HG02943 (cell line): ENCODE measurements around the gene FAM78A.

Experiments used
- ATAC-seq: cut with Tn5 transposase; IDR thresholded peaks from one replicate; pipeline ENCODE4 v1.9.1; 2021; ENCODE audit warnings: mild to moderate bottlenecking, low read depth, moderate library complexity; ENCODE audit not compliant: unreplicated experiment

FAM78A gene

GRCh38 chr9:131303381-131304321, 27.3 kb upstream of the FAM78A start:
- ATAC-seq, result no peak

GRCh38 chr9:131302244-131303075, 26.1 kb upstream of the FAM78A start:
- no peak for ATAC-seq

GRCh38 chr9:131300444-131300843, 24.1 kb upstream of the FAM78A start:
- ATAC-seq, result no peak

GRCh38 chr9:131299961-131300347, 23.6 kb upstream of the FAM78A start:
- ATAC-seq, result no peak

- ATAC-seq, result no peak
These were observed 23.1 kb upstream of the FAM78A start for GRCh38 chr9:131299346-131299960.

- ATAC-seq, result no peak
These were observed 22.5 kb upstream of the FAM78A start for GRCh38 chr9:131298816-131299215.

GRCh38 chr9:131298341-131298740, 22.0 kb upstream of the FAM78A start:
- ATAC-seq, result no peak

- no peak for ATAC-seq
These were observed 21.6 kb upstream of the FAM78A start for GRCh38 chr9:131297903-131298302.

- ATAC-seq, result no peak
These were observed 20.7 kb upstream of the FAM78A start for GRCh38 chr9:131296906-131297500.

GRCh38 chr9:131296460-131296859, 20.1 kb upstream of the FAM78A start:
- ATAC-seq, result no peak

- no peak for ATAC-seq
These were observed 16.6 kb upstream of the FAM78A start for GRCh38 chr9:131292937-131293336.

- ATAC-seq, result no peak
These were observed 15.5 kb upstream of the FAM78A start for GRCh38 chr9:131291795-131292315.

GRCh38 chr9:131290767-131291370, 14.6 kb upstream of the FAM78A start:
- no peak for ATAC-seq

- no peak for ATAC-seq
These were observed 13.9 kb upstream of the FAM78A start for GRCh38 chr9:131290036-131290766.

- no peak for ATAC-seq
These were observed 13.2 kb upstream of the FAM78A start, which contains the start of gene PLPP7 for GRCh38 chr9:131289301-131290035. Gene PLPP7 (plus strand): TSS chr9:131289723. CDS start chr9:131289998, 275 bp downstream.

- ATAC-seq, result no peak
These were observed 11.9 kb upstream of the FAM78A start for GRCh38 chr9:131288217-131288616.

GRCh38 chr9:131287359-131287758, 11.0 kb upstream of the FAM78A start:
- ATAC-seq, result no peak

- ATAC-seq, result no peak
These were observed 8.5 kb upstream of the FAM78A start for GRCh38 chr9:131284856-131285255.
